GM18867 (cell line): Measurements from ENCODE around the gene UGT2B15.

ENCODE experiments used
- ATAC-seq: cut with Tn5 transposase; IDR thresholded peaks from one replicate; pipeline ENCODE4 v1.9.1; 2021; ENCODE audit warnings: mild to moderate bottlenecking, moderate library complexity; ENCODE audit not compliant: unreplicated experiment

UGT2B15 gene

GRCh38 chr4:68656445-68656973 lies 13.9 kb downstream of the UGT2B15 start:
- peak; percentile 67 for ATAC-seq

- ATAC-seq: peak; percentile 17
Measured at GRCh38 chr4:68655764-68656444, 14.5 kb downstream of the UGT2B15 start.

GRCh38 chr4:68654946-68655721 lies 15.3 kb downstream of the UGT2B15 start:
- no peak for ATAC-seq

- no peak for ATAC-seq
Measured at GRCh38 chr4:68651932-68652331, 18.5 kb downstream of the UGT2B15 start.

- ATAC-seq: no peak
Measured at GRCh38 chr4:68630371-68630770, 40.1 kb downstream of the UGT2B15 start.

- peak; percentile 96 for ATAC-seq
Measured at GRCh38 chr4:68622731-68623130, 47.7 kb downstream of the UGT2B15 start.

GRCh38 chr4:68617003-68617698 lies 53.3 kb downstream of the UGT2B15 start:
- peak; percentile 62 for ATAC-seq

- no peak for ATAC-seq
Measured at GRCh38 chr4:68615699-68616422, 54.6 kb downstream of the UGT2B15 start.

GRCh38 chr4:68613752-68614151 lies 56.7 kb downstream of the UGT2B15 start:
- ATAC-seq: no peak

GRCh38 chr4:68606240-68606639 lies 64.2 kb downstream of the UGT2B15 start:
- no peak for ATAC-seq

- no peak for ATAC-seq
Measured at GRCh38 chr4:68599150-68599549, 71.3 kb downstream of the UGT2B15 start.

GRCh38 chr4:68597482-68597881 lies 73.0 kb downstream of the UGT2B15 start:
- no peak for ATAC-seq
